Neural cell (in vitro differentiated cells): ENCODE data around the gene SH3BP5L. TPM values are rescaled to one million over a fixed set of nuclear protein-coding genes. Genes with fewer than 3 reads are reported as not detected.

Source experiments
- H2AFZ ChIP-seq: fragments of 200-600, 300-800 bp; sonication (generic), shearing (Covaris generic); 2 replicates; pipeline ENCODE4 v1.6.0; 2014; ENCODE audit warnings: low read depth, mild to moderate bottlenecking, antibody characterized with exemption, low read length, moderate library complexity
- H3F3A ChIP-seq: fragments of 200-600 bp; shearing (Covaris generic); 2 replicates; pipeline ENCODE4 v1.6.1; 2016; ENCODE audit warnings: mild to moderate bottlenecking, moderate library complexity, mixed read lengths, antibody characterized with exemption, low read length; ENCODE audit not compliant: insufficient read depth, poor library complexity, severe bottlenecking
- H3K27ac ChIP-seq: fragments of 200-600, 300-800 bp; sonication (generic), shearing (Covaris generic); 2 replicates; pipeline ENCODE4 v1.5.1; 2014; ENCODE audit warnings: mild to moderate bottlenecking, low read length, moderate library complexity
- H3K27me3 ChIP-seq: fragments of 300-800, 200-600 bp; sonication (generic), shearing (Covaris generic); 2 replicates; pipeline ENCODE4 v1.6.0; 2014; ENCODE audit warnings: mild to moderate bottlenecking, low read depth, low read length, moderate library complexity; ENCODE audit not compliant: insufficient read depth
- H3K36me3 ChIP-seq: fragments of 300-800, 200-600 bp; sonication (generic), shearing (Covaris generic); 2 replicates; pipeline ENCODE4 v1.5.1; 2014; ENCODE audit warnings: mild to moderate bottlenecking, antibody characterized with exemption, low read length, moderate library complexity; ENCODE audit not compliant: insufficient read depth
- H3K4me2 ChIP-seq: fragments of 300-800, 200-600 bp; sonication (generic), shearing (Covaris generic); 2 replicates; pipeline ENCODE4 v1.6.0; 2014; ENCODE audit warnings: mild to moderate bottlenecking, low read length
- H3K4me3 ChIP-seq: fragments of 300-800, 200-600 bp; sonication (generic), shearing (Covaris generic); 2 replicates; pipeline ENCODE4 v1.5.1; 2014; ENCODE audit warnings: mild to moderate bottlenecking, low read length, moderate library complexity
- H3K79me2 ChIP-seq: fragments of 200-600 bp; shearing (Covaris generic); replicated peaks from 2 replicates; pipeline ENCODE4 v1.6.0; 2014; ENCODE audit warnings: mild to moderate bottlenecking, low read length, moderate library complexity; ENCODE audit not compliant: insufficient read depth
- H3K9ac ChIP-seq: fragments of 300-800, 200-600 bp; sonication (generic), shearing (Covaris generic); 2 replicates; pipeline ENCODE4 v1.6.1; 2016; ENCODE audit warnings: mild to moderate bottlenecking, low read length, mixed read lengths
- H3K9me2 ChIP-seq: fragments of 200-600 bp; shearing (Covaris generic); 2 replicates; pipeline ENCODE4 v1.6.1; 2016; ENCODE audit warnings: mild to moderate bottlenecking, low read length, mixed read lengths; ENCODE audit not compliant: insufficient read depth
- H3K9me3 ChIP-seq: fragments of 200-600, 300-800 bp; sonication (generic), shearing (Covaris generic); 2 replicates; pipeline ENCODE4 v1.6.1; 2016; ENCODE audit warnings: mild to moderate bottlenecking, mixed run types, low read length, moderate library complexity, mixed read lengths
- H4K20me1 ChIP-seq: fragments of 200-600 bp; shearing (Covaris generic); 2 replicates; pipeline ENCODE4 v1.6.1; 2016; ENCODE audit warnings: mild to moderate bottlenecking, mixed run types; ENCODE audit not compliant: insufficient read depth
- EP300 ChIP-seq: fragments of 450-650 bp; conservative IDR thresholded peaks from 2 replicates; pipeline ENCODE4 v1.6.1; 2014; ENCODE audit warnings: antibody characterized with exemption, mild to moderate bottlenecking, moderate library complexity; ENCODE audit not compliant: poor library complexity, severe bottlenecking
- EZH2 ChIP-seq: fragments of 200-600, 300-800 bp; shearing (Covaris generic), sonication (generic); IDR thresholded peaks from 2 replicates; pipeline ENCODE4 v1.6.1; 2014; ENCODE audit warnings: antibody characterized with exemption, low read length, borderline replicate concordance, mild to moderate bottlenecking; ENCODE audit not compliant: insufficient read depth, poor library complexity, severe bottlenecking
- MXI1 ChIP-seq: fragments of 450-650 bp; conservative IDR thresholded peaks from 2 replicates; pipeline ENCODE4 v1.6.1; 2014; ENCODE audit warnings: antibody characterized with exemption, mild to moderate bottlenecking; ENCODE audit not compliant: poor library complexity, severe bottlenecking
- POLR2AphosphoS5 ChIP-seq: IDR thresholded peaks from 2 replicates; pipeline ENCODE4 v1.6.1; 2012
- RAD21 ChIP-seq: fragments of 450-650 bp; conservative IDR thresholded peaks from 2 replicates; pipeline ENCODE4 v1.6.1; 2014; ENCODE audit warnings: antibody characterized with exemption, mild to moderate bottlenecking, moderate library complexity
- SMC3 ChIP-seq: fragments of 450-650 bp; conservative IDR thresholded peaks from 2 replicates; pipeline ENCODE4 v1.6.1; 2014; ENCODE audit warnings: antibody characterized with exemption, mild to moderate bottlenecking, moderate library complexity; ENCODE audit not compliant: poor library complexity
- TAF1 ChIP-seq: IDR thresholded peaks from 2 replicates; pipeline ENCODE4 v1.6.1; 2012; ENCODE audit warnings: low read depth
- polyA plus RNA-seq: library from polyadenylated mRNA; depleted of rRNA; stranded (reverse); fragments of >200 nt; gene quantifications from 2 replicates; pipeline ENCODE4 v1.2.3, GENCODE V29; 2014
- TF ChIP-seq, protein P1 (sequence below): IDR thresholded peaks from 2 replicates; pipeline ENCODE4 v1.6.1; 2012; ENCODE audit warnings: borderline replicate concordance
- TF ChIP-seq, protein P2 (sequence below): fragments of 450-650 bp; IDR thresholded peaks from 2 replicates; pipeline ENCODE4 v1.5.1; 2014; ENCODE audit warnings: antibody characterized with exemption, mild to moderate bottlenecking, moderate library complexity; ENCODE audit not compliant: poor library complexity, severe bottlenecking

The SH3BP5L gene
- polyA plus RNA-seq, 1 donor from 2014 or later: 38.6 TPM

DNA sequence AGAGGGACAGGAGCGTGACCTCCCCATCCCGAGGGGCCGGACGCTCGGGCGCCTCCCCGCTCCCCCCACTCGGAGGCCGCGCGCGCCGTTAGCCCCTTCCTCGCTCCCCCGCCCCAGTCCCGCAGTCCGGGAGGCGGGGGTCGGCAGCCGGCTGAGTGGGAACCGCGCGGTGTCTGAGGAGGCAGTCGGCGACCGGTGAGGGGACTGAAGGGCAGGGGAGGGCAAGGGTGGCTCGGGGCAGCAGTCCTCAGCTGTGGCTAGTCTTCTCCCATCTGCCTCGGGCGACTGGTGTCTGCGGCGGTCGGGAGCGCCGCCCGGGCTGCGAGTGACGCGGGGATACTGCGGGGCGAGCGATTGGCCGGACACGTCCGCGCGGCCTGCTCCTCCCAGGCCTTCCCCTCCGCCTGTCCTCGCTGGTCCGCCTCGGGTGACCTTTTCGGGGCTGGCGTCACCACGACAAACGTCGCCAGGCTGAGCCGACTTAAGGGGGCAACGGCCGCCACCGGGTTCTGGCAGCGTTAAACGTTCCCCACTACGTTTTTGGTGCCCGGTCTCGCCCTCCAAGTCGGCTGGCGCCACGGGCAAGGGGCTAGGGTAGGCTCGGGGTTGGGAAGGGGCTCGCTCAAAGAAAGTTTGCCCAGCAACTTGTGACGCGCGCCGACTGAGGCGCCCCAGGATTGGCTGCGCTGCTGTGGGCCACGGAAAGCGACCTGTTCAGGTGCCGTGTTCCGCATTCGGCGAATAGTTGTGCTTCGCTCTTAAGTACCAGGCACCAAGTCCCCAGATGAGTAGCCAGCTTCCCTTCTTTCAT, 12.8 kb upstream of the SH3BP5L start:
- peak overlapping the region; percentile 73 for H2AFZ ChIP-seq
- H4K20me1 ChIP-seq: no peaks in the 10 kb centered on the region
- TF ChIP-seq EP300 (peak; percentile 26), TAF1 (peak; percentile 5), SMC3 (no peak), MXI1 (peak; percentile 26), RAD21 (no peak), EZH2 (no peak), POLR2AphosphoS5 (no peak)
- TF ChIP-seq, protein P1, sequence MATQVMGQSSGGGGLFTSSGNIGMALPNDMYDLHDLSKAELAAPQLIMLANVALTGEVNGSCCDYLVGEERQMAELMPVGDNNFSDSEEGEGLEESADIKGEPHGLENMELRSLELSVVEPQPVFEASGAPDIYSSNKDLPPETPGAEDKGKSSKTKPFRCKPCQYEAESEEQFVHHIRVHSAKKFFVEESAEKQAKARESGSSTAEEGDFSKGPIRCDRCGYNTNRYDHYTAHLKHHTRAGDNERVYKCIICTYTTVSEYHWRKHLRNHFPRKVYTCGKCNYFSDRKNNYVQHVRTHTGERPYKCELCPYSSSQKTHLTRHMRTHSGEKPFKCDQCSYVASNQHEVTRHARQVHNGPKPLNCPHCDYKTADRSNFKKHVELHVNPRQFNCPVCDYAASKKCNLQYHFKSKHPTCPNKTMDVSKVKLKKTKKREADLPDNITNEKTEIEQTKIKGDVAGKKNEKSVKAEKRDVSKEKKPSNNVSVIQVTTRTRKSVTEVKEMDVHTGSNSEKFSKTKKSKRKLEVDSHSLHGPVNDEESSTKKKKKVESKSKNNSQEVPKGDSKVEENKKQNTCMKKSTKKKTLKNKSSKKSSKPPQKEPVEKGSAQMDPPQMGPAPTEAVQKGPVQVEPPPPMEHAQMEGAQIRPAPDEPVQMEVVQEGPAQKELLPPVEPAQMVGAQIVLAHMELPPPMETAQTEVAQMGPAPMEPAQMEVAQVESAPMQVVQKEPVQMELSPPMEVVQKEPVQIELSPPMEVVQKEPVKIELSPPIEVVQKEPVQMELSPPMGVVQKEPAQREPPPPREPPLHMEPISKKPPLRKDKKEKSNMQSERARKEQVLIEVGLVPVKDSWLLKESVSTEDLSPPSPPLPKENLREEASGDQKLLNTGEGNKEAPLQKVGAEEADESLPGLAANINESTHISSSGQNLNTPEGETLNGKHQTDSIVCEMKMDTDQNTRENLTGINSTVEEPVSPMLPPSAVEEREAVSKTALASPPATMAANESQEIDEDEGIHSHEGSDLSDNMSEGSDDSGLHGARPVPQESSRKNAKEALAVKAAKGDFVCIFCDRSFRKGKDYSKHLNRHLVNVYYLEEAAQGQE: peak; percentile 86
- H3K9ac ChIP-seq: peak overlapping the region; percentile 98
- H3K36me3 ChIP-seq: no peaks in the 10 kb centered on the region
- no peaks in the 10 kb centered on the region for H3F3A ChIP-seq
- H3K9me2 ChIP-seq: no peaks in the 10 kb centered on the region
- H3K27ac ChIP-seq: peak overlapping the region; percentile 95
- peak overlapping the region; percentile 77 for H3K4me2 ChIP-seq
- H3K79me2 ChIP-seq: peaks cover 10% of the 10 kb centered on the region
- H3K9me3 ChIP-seq: no peaks in the 10 kb centered on the region
- no peaks in the 10 kb centered on the region for H3K27me3 ChIP-seq
- H3K4me3 ChIP-seq: peak overlapping the region; percentile 99

DNA sequence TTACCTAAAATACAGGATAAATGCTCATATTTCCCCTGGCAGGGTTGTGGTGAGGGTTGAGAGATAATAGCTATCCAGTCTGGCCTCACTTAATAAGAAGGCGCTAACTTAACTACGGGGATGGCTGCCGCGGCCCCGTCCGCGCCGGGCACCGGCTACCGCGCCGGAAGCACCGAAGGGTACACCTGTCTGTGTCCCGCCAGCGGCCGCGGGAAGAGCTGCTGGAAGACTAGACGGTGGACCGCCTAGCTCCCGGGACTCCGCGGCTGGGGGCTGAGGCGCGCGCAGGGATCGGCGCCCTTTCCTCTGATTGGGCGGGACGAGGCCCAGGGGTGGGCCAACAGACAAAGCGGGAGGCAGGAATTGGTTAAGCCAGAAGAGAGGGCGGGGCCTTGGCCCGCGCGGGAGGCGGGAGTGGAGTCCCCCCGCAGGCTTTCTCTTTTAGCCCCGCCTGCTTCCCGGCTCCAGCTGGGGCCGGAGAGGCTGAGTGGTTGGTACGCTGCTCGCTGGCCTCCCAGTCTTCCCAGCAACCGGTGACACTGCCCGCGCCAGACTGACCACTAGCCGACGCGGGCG, 12.2 kb upstream of the SH3BP5L start, which contains the start of gene ZNF672:
Gene ZNF672 (plus strand): TSS at position 444 of the 576 bp plus-strand sequence. CDS start 9,051 bp downstream, outside the sequence.
- no peaks in the 10 kb centered on the region for H3K9me2 ChIP-seq
- H3K27me3 ChIP-seq: no peaks in the 10 kb centered on the region
- H3K9ac ChIP-seq: peak within 1 kb of the TSS; percentile 98
- H3K4me3 ChIP-seq: peak within 1 kb of the TSS; percentile 99
- peak within 1 kb of the TSS; percentile 73 for H2AFZ ChIP-seq
- no peaks in the 10 kb centered on the region for H3K9me3 ChIP-seq
- H3F3A ChIP-seq: no peaks in the 10 kb centered on the region
- no peaks in the 10 kb centered on the region for H4K20me1 ChIP-seq
- no peaks in the 10 kb centered on the region for H3K36me3 ChIP-seq
- H3K4me2 ChIP-seq: peak within 1 kb of the TSS; percentile 77
- TF ChIP-seq, protein P1: peak; percentile 31
- TF ChIP-seq SMC3 (peak; percentile 11), EZH2 (no peak), RAD21 (peak; percentile 11), MXI1 (peak; percentile 40), TAF1 (peak; percentile 79), POLR2AphosphoS5 (peak; percentile 96), EP300 (no peak)
- TF ChIP-seq, protein P2, sequence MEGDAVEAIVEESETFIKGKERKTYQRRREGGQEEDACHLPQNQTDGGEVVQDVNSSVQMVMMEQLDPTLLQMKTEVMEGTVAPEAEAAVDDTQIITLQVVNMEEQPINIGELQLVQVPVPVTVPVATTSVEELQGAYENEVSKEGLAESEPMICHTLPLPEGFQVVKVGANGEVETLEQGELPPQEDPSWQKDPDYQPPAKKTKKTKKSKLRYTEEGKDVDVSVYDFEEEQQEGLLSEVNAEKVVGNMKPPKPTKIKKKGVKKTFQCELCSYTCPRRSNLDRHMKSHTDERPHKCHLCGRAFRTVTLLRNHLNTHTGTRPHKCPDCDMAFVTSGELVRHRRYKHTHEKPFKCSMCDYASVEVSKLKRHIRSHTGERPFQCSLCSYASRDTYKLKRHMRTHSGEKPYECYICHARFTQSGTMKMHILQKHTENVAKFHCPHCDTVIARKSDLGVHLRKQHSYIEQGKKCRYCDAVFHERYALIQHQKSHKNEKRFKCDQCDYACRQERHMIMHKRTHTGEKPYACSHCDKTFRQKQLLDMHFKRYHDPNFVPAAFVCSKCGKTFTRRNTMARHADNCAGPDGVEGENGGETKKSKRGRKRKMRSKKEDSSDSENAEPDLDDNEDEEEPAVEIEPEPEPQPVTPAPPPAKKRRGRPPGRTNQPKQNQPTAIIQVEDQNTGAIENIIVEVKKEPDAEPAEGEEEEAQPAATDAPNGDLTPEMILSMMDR: no peak
- peaks cover 10% of the 10 kb centered on the region for H3K79me2 ChIP-seq
- H3K27ac ChIP-seq: peak within 1 kb of the TSS; percentile 95
